SK-N-SH (cell line): ENCODE measurements around the gene SLC30A5. TPM values are rescaled to one million over a fixed set of nuclear protein-coding genes. Genes with fewer than 3 reads are reported as not detected.
A peak's percentile ranks its signal among the peaks of the same experiment; 100 is the strongest.

Experiments
- CTCF ChIA-PET: fragments of 300-600, 350-600 bp; formaldehyde crosslinking; extraction: SDS; loops from one replicate; lab custom pipeline; 2021; lab: Yijun Ruan, JAX
- POLR2A ChIA-PET: fragments of 350-600 bp; sonication (Branson Sonifier 250); formaldehyde crosslinking; extraction: SDS; loops from one replicate; lab custom pipeline; 2020; ENCODE audit warnings: antibody characterized with exemption, inconsistent platforms; lab: Yijun Ruan, JAX
- DNase-seq: peaks from one replicate; pipeline ENCODE4 v3.0.0; 2012
- H2AFZ ChIP-seq: fragments of 200-600 bp; sonication (generic); 2 replicates; pipeline ENCODE4 v1.8.1; 2016; ENCODE audit warnings: antibody characterized with exemption, mild to moderate bottlenecking, low read depth
- H3F3A ChIP-seq: fragments of 200-600 bp; sonication (generic); replicated peaks from 2 replicates; pipeline ENCODE3; 2016; ENCODE audit warnings: antibody characterized with exemption, mild to moderate bottlenecking; ENCODE audit not compliant: insufficient read depth
- H3K27ac ChIP-seq, 2 experiments: fragments of 200-500 bp in 1 of 2; fragments of 200-600 bp in 1 of 2; sonication (Bioruptor generic) in 1 of 2; sonication (generic), shearing (Covaris generic) in 1 of 2; 2 replicates each; pipeline versions ENCODE4 v1.5.1 to v1.6.1; 2014 to 2016; ENCODE audit warnings: low read depth in 2 of 2, inconsistent platforms in 1 of 2, low read length in 1 of 2, mild to moderate bottlenecking in 1 of 2, mixed read lengths in 1 of 2
- H3K27me3 ChIP-seq: fragments of 200-600 bp; sonication (generic), shearing (Covaris generic); 2 replicates; pipeline ENCODE4 v1.6.1; 2016; ENCODE audit warnings: mixed run types; ENCODE audit not compliant: insufficient read depth
- H3K36me3 ChIP-seq, 2 experiments: fragments of 200-500 bp in 1 of 2; fragments of 200-600 bp in 1 of 2; sonication (Bioruptor generic) in 1 of 2; sonication (generic) in 1 of 2; replicated peaks in 1 of 2; 2 replicates each; pipeline versions ENCODE3 to v1.5.1; 2014 to 2016; ENCODE audit warnings: low read length in 1 of 2, mild to moderate bottlenecking in 1 of 2; ENCODE audit not compliant: insufficient read depth in 2 of 2, control insufficient read depth in 1 of 2
- H3K4me1 ChIP-seq, 2 experiments: fragments of 200-500 bp in 1 of 2; fragments of 200-600 bp in 1 of 2; sonication (Bioruptor generic) in 1 of 2; sonication (generic), shearing (Covaris generic) in 1 of 2; 2 replicates each; pipeline versions ENCODE4 v1.5.1 to v1.6.1; 2014 to 2016; ENCODE audit warnings: low read depth in 1 of 2, low read length in 1 of 2, mixed run types in 1 of 2; ENCODE audit not compliant: insufficient read depth in 2 of 2, control insufficient read depth in 1 of 2
- H3K4me2 ChIP-seq: fragments of 200-600 bp; sonication (generic), shearing (Covaris generic); 2 replicates; pipeline ENCODE4 v1.6.1; 2017; ENCODE audit warnings: mixed run types
- H3K4me3 ChIP-seq, 2 experiments: fragments of 200-500 bp in 1 of 2; fragments of 200-600 bp in 1 of 2; sonication (Bioruptor generic) in 1 of 2; sonication (generic), shearing (Covaris generic) in 1 of 2; 2 replicates each; pipeline versions ENCODE4 v1.5.1 to v1.8.1; 2014 to 2016; ENCODE audit warnings: low read depth in 2 of 2, inconsistent platforms in 1 of 2, low read length in 1 of 2, mild to moderate bottlenecking in 1 of 2, mixed read lengths in 1 of 2, moderate library complexity in 1 of 2
- H3K79me2 ChIP-seq: fragments of 200-600 bp; sonication (generic); 2 replicates; pipeline ENCODE4 v1.8.1; 2017; ENCODE audit warnings: mild to moderate bottlenecking; ENCODE audit not compliant: insufficient read depth
- H3K9ac ChIP-seq: fragments of 200-600 bp; sonication (generic); 2 replicates; pipeline ENCODE4 v1.6.1; 2017; ENCODE audit warnings: mixed run types
- H3K9me2 ChIP-seq: fragments of 200-600 bp; sonication (generic); 2 replicates; pipeline ENCODE4 v1.6.1; 2017; ENCODE audit warnings: mixed run types
- H3K9me3 ChIP-seq: fragments of 200-600 bp; sonication (generic); 2 replicates; pipeline ENCODE4 v1.6.1; 2017; ENCODE audit warnings: mixed run types, mild to moderate bottlenecking, moderate library complexity
- H4K20me1 ChIP-seq: fragments of 200-600 bp; sonication (generic); 2 replicates; pipeline ENCODE4 v1.6.1; 2017; ENCODE audit warnings: mild to moderate bottlenecking, mixed run types; ENCODE audit not compliant: insufficient read depth
- CHD2 ChIP-seq: fragments of 150-350 bp; IDR thresholded peaks from 2 replicates; pipeline ENCODE4 v1.6.1; 2018; ENCODE audit warnings: low read length; ENCODE audit not compliant: partially characterized antibody
- FOSL2 ChIP-seq: IDR thresholded peaks from 2 replicates; pipeline ENCODE4 v1.4.0; 2012; ENCODE audit warnings: low read depth, mild to moderate bottlenecking, moderate library complexity, borderline replicate concordance
- FOXM1 ChIP-seq: IDR thresholded peaks from 2 replicates; pipeline ENCODE4 v1.4.0; 2012; ENCODE audit warnings: low read depth, mild to moderate bottlenecking
- GATA2 ChIP-seq: sonication (generic); formaldehyde crosslinking; IDR thresholded peaks from 2 replicates; pipeline ENCODE4 v1.5.0; 2020; ENCODE audit warnings: mild to moderate bottlenecking, missing genetic modification reagents
- IRF3 ChIP-seq: fragments of 150-350 bp; IDR thresholded peaks from 2 replicates; pipeline ENCODE4 v1.6.1; 2016; ENCODE audit warnings: mild to moderate bottlenecking, low read depth, low read length
- JUND ChIP-seq: IDR thresholded peaks from 2 replicates; pipeline ENCODE4 v1.4.0; 2012
- MEF2A ChIP-seq: IDR thresholded peaks from 2 replicates; pipeline ENCODE4 v1.4.0; 2012; ENCODE audit warnings: low read depth, borderline replicate concordance
- MXI1 ChIP-seq: IDR thresholded peaks from 2 replicates; pipeline ENCODE4 v1.6.1; 2012; ENCODE audit warnings: mild to moderate bottlenecking, low read depth, low read length, improper control_type of control experiment
- NFIC ChIP-seq: IDR thresholded peaks from 2 replicates; pipeline ENCODE4 v1.4.0; 2012; ENCODE audit warnings: borderline replicate concordance
- NRF1 ChIP-seq: IDR thresholded peaks from 2 replicates; pipeline ENCODE4 v1.6.1; 2012; ENCODE audit warnings: low read depth, mild to moderate bottlenecking, low read length
- RXRA ChIP-seq: IDR thresholded peaks from 2 replicates; pipeline ENCODE4 v1.4.0; 2012; ENCODE audit warnings: low read depth, mild to moderate bottlenecking, borderline replicate concordance
- SIN3A ChIP-seq: IDR thresholded peaks from 2 replicates; pipeline ENCODE4 v1.6.1; 2012; ENCODE audit warnings: low read depth, mild to moderate bottlenecking, low read length, moderate library complexity, borderline replicate concordance
- SMC3 ChIP-seq: IDR thresholded peaks from 2 replicates; pipeline ENCODE4 v1.6.1; 2012; ENCODE audit warnings: low read depth, low read length, improper control_type of control experiment
- TAF1 ChIP-seq: IDR thresholded peaks from 2 replicates; pipeline ENCODE4 v1.6.1; 2012; ENCODE audit warnings: low read depth, mild to moderate bottlenecking, low read length, moderate library complexity, borderline replicate concordance
- TCF12 ChIP-seq: IDR thresholded peaks from 2 replicates; pipeline ENCODE4 v1.4.0; 2012
- TEAD4 ChIP-seq: IDR thresholded peaks from 2 replicates; pipeline ENCODE4 v1.4.0; 2012; ENCODE audit warnings: mild to moderate bottlenecking, borderline replicate concordance; ENCODE audit not compliant: insufficient read depth
- WGBS: methylation state at CpG from one replicate; pipeline ENCODE4 v1.1.6; 2017; ENCODE audit warnings: low lambda C conversion rate; 5-methylcytosine and 5-hydroxymethylcytosine counted together
- polyA plus RNA-seq, 3 experiments: library from polyadenylated mRNA; depleted of rRNA; stranded (reverse); fragments of >200 nt; gene quantifications; 2 replicates each; pipeline ENCODE4 v1.2.3, GENCODE V29; 2012
- TF ChIP-seq, protein P1 (sequence below): IDR thresholded peaks from 2 replicates; pipeline ENCODE4 v1.4.0; 2012; ENCODE audit warnings: low read depth, borderline replicate concordance
- TF ChIP-seq, protein P2 (sequence below): IDR thresholded peaks from 2 replicates; pipeline ENCODE4 v1.4.0; 2012; ENCODE audit warnings: low read depth, borderline replicate concordance

Gene SLC30A5
- polyA plus RNA-seq, 1 of the 3 experiments (the other 2 are of a cell fraction): 28.5 TPM

DNA sequence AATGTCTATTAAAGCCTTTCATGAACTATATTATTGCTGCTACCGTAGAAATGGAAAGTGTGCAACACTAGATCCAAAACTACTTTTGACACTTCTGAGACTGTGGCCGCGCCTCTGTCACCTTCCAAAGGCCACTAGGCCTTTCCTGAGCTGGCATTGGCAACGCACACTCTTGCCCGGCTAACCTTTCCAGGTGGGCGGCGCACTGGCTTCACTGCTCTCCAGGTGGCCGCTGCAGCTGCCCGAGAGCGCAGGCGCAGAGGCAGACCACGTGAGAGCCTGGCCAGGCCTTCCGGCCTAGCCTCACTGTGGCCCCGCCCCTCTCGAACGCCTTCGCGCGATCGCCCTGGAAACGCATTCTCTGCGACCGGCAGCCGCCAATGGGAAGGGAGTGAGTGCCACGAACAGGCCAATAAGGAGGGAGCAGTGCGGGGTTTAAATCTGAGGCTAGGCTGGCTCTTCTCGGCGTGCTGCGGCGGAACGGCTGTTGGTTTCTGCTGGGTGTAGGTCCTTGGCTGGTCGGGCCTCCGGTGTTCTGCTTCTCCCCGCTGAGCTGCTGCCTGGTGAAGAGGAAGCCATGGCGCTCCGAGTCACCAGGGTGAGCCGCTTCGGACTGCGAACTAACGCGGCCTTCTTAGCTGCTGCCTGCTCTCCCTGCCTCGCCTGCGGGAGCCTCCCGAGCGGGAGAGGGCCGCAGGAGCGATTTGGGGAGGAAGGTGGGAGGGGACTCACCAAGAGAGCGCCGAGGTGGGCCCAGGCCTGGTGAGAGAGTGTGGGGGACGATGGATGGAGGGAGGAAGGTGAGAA, 73.1 kb downstream of the SLC30A5 start, which contains the start of gene CCNB1 (continued):
- TF ChIP-seq FOXM1 (peak; percentile 100), NRF1 (peak; percentile 84)
- TF ChIP-seq, protein P1, sequence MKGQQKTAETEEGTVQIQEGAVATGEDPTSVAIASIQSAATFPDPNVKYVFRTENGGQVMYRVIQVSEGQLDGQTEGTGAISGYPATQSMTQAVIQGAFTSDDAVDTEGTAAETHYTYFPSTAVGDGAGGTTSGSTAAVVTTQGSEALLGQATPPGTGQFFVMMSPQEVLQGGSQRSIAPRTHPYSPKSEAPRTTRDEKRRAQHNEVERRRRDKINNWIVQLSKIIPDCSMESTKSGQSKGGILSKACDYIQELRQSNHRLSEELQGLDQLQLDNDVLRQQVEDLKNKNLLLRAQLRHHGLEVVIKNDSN: peak; percentile 90
- TF ChIP-seq, protein P2, sequence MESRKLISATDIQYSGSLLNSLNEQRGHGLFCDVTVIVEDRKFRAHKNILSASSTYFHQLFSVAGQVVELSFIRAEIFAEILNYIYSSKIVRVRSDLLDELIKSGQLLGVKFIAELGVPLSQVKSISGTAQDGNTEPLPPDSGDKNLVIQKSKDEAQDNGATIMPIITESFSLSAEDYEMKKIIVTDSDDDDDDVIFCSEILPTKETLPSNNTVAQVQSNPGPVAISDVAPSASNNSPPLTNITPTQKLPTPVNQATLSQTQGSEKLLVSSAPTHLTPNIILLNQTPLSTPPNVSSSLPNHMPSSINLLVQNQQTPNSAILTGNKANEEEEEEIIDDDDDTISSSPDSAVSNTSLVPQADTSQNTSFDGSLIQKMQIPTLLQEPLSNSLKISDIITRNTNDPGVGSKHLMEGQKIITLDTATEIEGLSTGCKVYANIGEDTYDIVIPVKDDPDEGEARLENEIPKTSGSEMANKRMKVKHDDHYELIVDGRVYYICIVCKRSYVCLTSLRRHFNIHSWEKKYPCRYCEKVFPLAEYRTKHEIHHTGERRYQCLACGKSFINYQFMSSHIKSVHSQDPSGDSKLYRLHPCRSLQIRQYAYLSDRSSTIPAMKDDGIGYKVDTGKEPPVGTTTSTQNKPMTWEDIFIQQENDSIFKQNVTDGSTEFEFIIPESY: no peak
- TF ChIP-seq, all 33 proteins: peak for 15

DNA sequence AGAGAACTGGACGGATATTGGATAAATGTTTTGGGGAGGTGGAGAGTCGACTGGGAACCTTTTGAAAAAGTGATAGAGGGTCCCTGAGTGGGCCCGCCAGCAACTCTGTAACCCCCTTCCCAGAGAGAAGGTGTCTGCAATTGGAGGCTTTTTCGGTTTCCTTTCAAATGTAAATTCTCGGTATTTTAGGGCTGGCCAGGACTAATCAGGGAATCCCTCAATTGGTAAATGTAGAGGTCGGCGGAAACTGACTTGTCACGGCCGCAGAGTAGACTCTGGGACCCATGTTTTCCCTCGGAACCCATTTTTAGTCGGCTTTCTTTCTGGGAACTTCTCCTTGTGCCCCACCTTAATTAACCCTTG, 73.7 kb downstream of the SLC30A5 start:
- Histone ChIP-seq H3K4me3 (peak overlapping the region; percentile 76 to 96), H3F3A (peaks cover 4% of the 10 kb centered on the region), H3K27ac (peak overlapping the region; percentile 71 to 74), H3K4me1 (peaks cover 10 to 11% of the 10 kb centered on the region in 2 experiments; a peak in 3 of 4 replicates), H4K20me1 (no peaks in the 10 kb centered on the region), H3K27me3 (no peaks in the 10 kb centered on the region), H3K9ac (peak overlapping the region; percentile 94), H2AFZ (peak overlapping the region; percentile 94), H3K9me2 (no peaks in the 10 kb centered on the region), H3K9me3 (no peaks in the 10 kb centered on the region), H3K36me3 (peaks cover 13 to 22% of the 10 kb centered on the region in 2 experiments), H3K79me2 (peaks cover 53% of the 10 kb centered on the region), H3K4me2 (peak overlapping the region; percentile 95)
- DNase-seq: peak; percentile 27
- TF ChIP-seq JUND (no peak), SIN3A (no peak), RXRA (no peak), CHD2 (no peak), SMC3 (no peak), MEF2A (no peak), FOSL2 (no peak), MXI1 (no peak), NFIC (no peak), TEAD4 (no peak), IRF3 (no peak), GATA2 (CRISPR knock-in tag) (no peak), TAF1 (no peak), TCF12 (no peak)
- TF ChIP-seq, protein P2: no peak
- POLR2A ChIA-PET: interaction anchor here (1.0 to 2.8 kb wide), 2 partner anchors 22 to 74 kb away, joined by 3 to 8 read pairs; partner anchors contain the start of genes CENPH and SLC30A5
- CTCF ChIA-PET: interaction anchor here (1.6 kb wide), 1 partner anchor 10 kb away, joined by 5 read pairs; no protein-coding TSS in a partner anchor
- WGBS: under 1% methylated on average over 9 of the region's 11 CpGs
